K562 (cell line): ENCODE measurements around the gene TSEN34. TPM values are rescaled to one million over a fixed set of nuclear protein-coding genes. Genes with fewer than 3 reads are reported as not detected.

Experiments
- ATAC-seq: fragments of 200-7000 bp; cut with Tn5 transposase; 3 replicates; pipeline ENCODE4 v1.9.1; 2020; ENCODE audit warnings: moderate library complexity
- BruUV-seq: library from RNA; stranded (reverse); fragments of 400-500 nt; replicated peaks from 2 replicates; lab custom pipeline; 2021; lab: Mats Ljungman, UMichigan
- CTCF ChIA-PET: fragments of 300-600 bp; formaldehyde crosslinking; extraction: SDS; loops from one replicate; lab custom pipeline; 2021; ENCODE audit warnings: low intra/inter-chr PET ratio; lab: Yijun Ruan, JAX
- POLR2A ChIA-PET: fragments of 300-600, 350-650 bp; sonication (Branson Sonifier 250); formaldehyde crosslinking; extraction: SDS; loops from one replicate; lab custom pipeline; 2021; ENCODE audit warnings: antibody characterized with exemption, inconsistent platforms; lab: Yijun Ruan, JAX
- DNase-seq, 4 experiments: peaks; one replicate each; pipeline versions ENCODE4 v3.0.0 to v3.0.0-alpha.2; 2011 to 2018; ENCODE audit warnings: low spot score in 3 of 4, mixed read lengths in 3 of 4; ENCODE audit errors: extremely low read depth in 1 of 4
- FAIRE-seq: peaks from 2 replicates; lab custom pipeline; 2011; peaks lifted over from hg19 to GRCh38; lab: Jason Lieb, UNC
- H2AFZ ChIP-seq: 2 replicates; pipeline ENCODE4 v1.6.0; 2011; ENCODE audit warnings: low read depth, low read length, control low read depth, inconsistent platforms
- H3K27ac ChIP-seq: fragments of 200-600 bp; 3 replicates; pipeline ENCODE4 v1.8.0; 2011; ENCODE audit warnings: low read depth, mild to moderate bottlenecking, control low read depth, inconsistent platforms, low read length, moderate library complexity, mixed read lengths; ENCODE audit errors: extremely low read depth
- H3K27me3 ChIP-seq, 2 experiments: fragments of 300-600 bp in 1 of 2; 2 replicates in 1 of 2; 3 replicates in 1 of 2; pipeline versions ENCODE4 v1.6.0 to v1.8.0; 2011; ENCODE audit warnings: inconsistent platforms in 2 of 2, low read length in 2 of 2, mild to moderate bottlenecking in 1 of 2, mixed read lengths in 1 of 2, moderate library complexity in 1 of 2; ENCODE audit not compliant: control insufficient read depth in 2 of 2, insufficient read depth in 2 of 2
- H3K36me3 ChIP-seq: fragments of 300-600 bp; 3 replicates; pipeline ENCODE4 v1.8.0; 2011; ENCODE audit warnings: mild to moderate bottlenecking, low read length, inconsistent platforms; ENCODE audit not compliant: control insufficient read depth, insufficient read depth
- H3K4me1 ChIP-seq, 2 experiments: fragments of 200-600 bp in 1 of 2; replicated peaks in 1 of 2; 2 replicates in 1 of 2; 3 replicates in 1 of 2; pipeline versions ENCODE4 v1.5.1 to v1.8.0; 2011; ENCODE audit warnings: inconsistent platforms in 2 of 2, low read length in 2 of 2, mild to moderate bottlenecking in 1 of 2, mixed read lengths in 1 of 2, moderate library complexity in 1 of 2; ENCODE audit not compliant: control insufficient read depth in 2 of 2, insufficient read depth in 2 of 2
- H3K4me2 ChIP-seq: 2 replicates; pipeline ENCODE4 v1.6.1; 2011; ENCODE audit warnings: low read length, control low read depth, inconsistent platforms, mixed read lengths; ENCODE audit not compliant: insufficient read depth
- H3K4me3 ChIP-seq: fragments of 200-600 bp; sonication (generic), shearing (Covaris generic); 2 replicates; pipeline ENCODE4 v1.5.1; 2016; ENCODE audit warnings: control low read depth, inconsistent platforms
- H3K79me2 ChIP-seq: fragments of 200-600 bp; 3 replicates; pipeline ENCODE4 v1.8.0; 2011; ENCODE audit warnings: low read length, inconsistent platforms; ENCODE audit not compliant: control insufficient read depth, insufficient read depth
- H3K9ac ChIP-seq, 2 experiments: 2 replicates each; pipeline versions ENCODE4 v1.6.0 to v1.6.1; 2011; ENCODE audit warnings: low read depth in 2 of 2, low read length in 2 of 2, control low read depth in 1 of 2, inconsistent platforms in 1 of 2, mild to moderate bottlenecking in 1 of 2, mixed read lengths in 1 of 2; ENCODE audit not compliant: insufficient read depth in 1 of 2
- H3K9me1 ChIP-seq: one replicate; pipeline ENCODE4 v1.6.0; 2011; ENCODE audit warnings: inconsistent platforms, mild to moderate bottlenecking, low read length, moderate library complexity; ENCODE audit not compliant: control insufficient read depth, insufficient read depth
- H3K9me3 ChIP-seq: replicated peaks from 2 replicates; pipeline ENCODE4 v1.5.1; 2011; ENCODE audit warnings: low read depth, low read length, inconsistent platforms; ENCODE audit not compliant: control insufficient read depth, insufficient read depth
- H4K20me1 ChIP-seq: replicated peaks from 2 replicates; pipeline ENCODE4 v1.6.1; 2011; ENCODE audit warnings: low read length, inconsistent platforms, mixed read lengths; ENCODE audit not compliant: control insufficient read depth, insufficient read depth
- BRCA1 ChIP-seq, 2 experiments: fragments of 450-650 bp in 1 of 2; sonication (generic) in 1 of 2; formaldehyde crosslinking in 1 of 2; IDR thresholded peaks; 2 replicates each; pipeline versions ENCODE4 v1.5.0 to v1.6.1; 2017 to 2020; ENCODE audit warnings: mild to moderate bottlenecking in 1 of 2, missing genetic modification reagents in 1 of 2
- CBFB ChIP-seq: sonication (generic); formaldehyde crosslinking; IDR thresholded peaks from 2 replicates; pipeline ENCODE4 v1.4.0; 2020; ENCODE audit warnings: mild to moderate bottlenecking, missing genetic modification reagents
- CREB3L1 ChIP-seq: fragments of 450-650 bp; IDR thresholded peaks from 2 replicates; pipeline ENCODE4 v1.6.1; 2014; ENCODE audit warnings: low read depth, mild to moderate bottlenecking, moderate library complexity, borderline replicate concordance
- CREM ChIP-seq: IDR thresholded peaks from 2 replicates; pipeline ENCODE4 v1.6.1; 2014; ENCODE audit warnings: antibody characterized with exemption, low read depth
- FOXA3 ChIP-seq, 2 experiments: fragments of 450-650 bp in 1 of 2; sonication (generic) in 1 of 2; formaldehyde crosslinking; IDR thresholded peaks in 1 of 2; conservative IDR thresholded peaks in 1 of 2; 2 replicates each; pipeline versions ENCODE4 v1.4.0 to v1.8.0; 2020 to 2022; ENCODE audit warnings: mild to moderate bottlenecking in 2 of 2, missing genetic modification reagents in 1 of 2
- MECOM ChIP-seq: fragments of 250-450 bp; sonication (Bioruptor Pico); IDR thresholded peaks from 2 replicates; pipeline ENCODE4 v1.8.0; 2022; ENCODE audit warnings: inconsistent platforms
- NELFE ChIP-seq: IDR thresholded peaks from 2 replicates; pipeline ENCODE4 v1.6.1; 2011; ENCODE audit warnings: mild to moderate bottlenecking; ENCODE audit not compliant: insufficient read depth, insufficient read length
- RBM34 ChIP-seq: fragments of 200-400 bp; formaldehyde crosslinking; IDR thresholded peaks from 2 replicates; pipeline ENCODE4 v1.6.1; 2018; ENCODE audit warnings: low read length, borderline replicate concordance; ENCODE audit not compliant: insufficient read depth
- SIX5 ChIP-seq, 2 experiments: IDR thresholded peaks; 2 replicates each; pipeline ENCODE4 v1.6.1; 2011; ENCODE audit warnings: low read length in 2 of 2, borderline replicate concordance in 1 of 2, low read depth in 1 of 2, mild to moderate bottlenecking in 1 of 2, moderate library complexity in 1 of 2; ENCODE audit not compliant: insufficient read depth in 1 of 2
- SOX6 ChIP-seq: fragments of 450-650 bp; IDR thresholded peaks from 2 replicates; pipeline ENCODE4 v1.6.1; 2014; ENCODE audit warnings: mild to moderate bottlenecking
- ZNF124 ChIP-seq: sonication (generic); formaldehyde crosslinking; IDR thresholded peaks from 2 replicates; pipeline ENCODE4 v1.8.1; 2022; ENCODE audit warnings: missing genetic modification reagents
- ZNF431 ChIP-seq: sonication (generic); formaldehyde crosslinking; IDR thresholded peaks from 2 replicates; pipeline ENCODE4 v1.8.0; 2022; ENCODE audit warnings: mild to moderate bottlenecking, missing genetic modification reagents
- ZNF766 ChIP-seq: fragments of 200-800 bp; sonication (Bioruptor generic); conservative IDR thresholded peaks from 2 replicates; pipeline ENCODE4 v1.6.1; 2016; ENCODE audit warnings: missing genetic modification characterization, missing compliant biosample characterization
- ZNF79 ChIP-seq: fragments of 250-450 bp; sonication (Bioruptor Pico); IDR thresholded peaks from 2 replicates; pipeline ENCODE4 v1.4.0; 2020; ENCODE audit warnings: low read depth, mild to moderate bottlenecking, moderate library complexity
- WGBS: fragments of 100-300 bp; shearing (Covaris generic); methylation state at CpG from one replicate; pipeline ENCODE4 v1.1.6; 2016; ENCODE audit warnings: low coverage, mixed read lengths; ENCODE audit not compliant: insufficient coverage; ENCODE audit errors: missing lambda C conversion rate; 5-methylcytosine and 5-hydroxymethylcytosine counted together
- in situ Hi-C: fragments of 300-500 bp; cut with MboI; formaldehyde crosslinking; loops from 4 replicates; pipeline ENCODE4 v1.15.0; 2018; ENCODE audit warnings: inconsistent platforms, mixed read lengths
- intact Hi-C: fragments of 100-400 bp; cut with micrococcal nuclease; formaldehyde crosslinking; loops from 2 replicates; pipeline ENCODE4 v1.14.2; 2022
- polyA plus RNA-seq, 8 experiments: library from polyadenylated mRNA; depleted of rRNA in 4 of 8; stranded (reverse) in 5 of 8; unstranded in 3 of 8; fragments of >200 nt; fragmentation: Nextera tagmentation in 2 of 8; fragmentation: Illumina TruSeq in 1 of 8; extraction: Ambion mirVana in 2 of 8; extraction: Trizol in 1 of 8; gene quantifications; 2 replicates each; pipeline versions ENCODE4 v1.2.1 to v1.2.3, GENCODE V29; 2011 to 2014; ENCODE audit warnings: inconsistent platforms in 1 of 8, missing spikeins in 1 of 8
- total RNA-seq, 7 experiments: library from RNA; depleted of rRNA in 6 of 7; stranded (reverse); fragments of >200 nt in 6 of 7; fragmentation: Illumina TruSeq in 2 of 7; extraction: Trizol in 2 of 7; gene quantifications; 2 replicates each; pipeline versions ENCODE4 v1.2.1 to v1.2.3, GENCODE V29; 2011 to 2021; ENCODE audit warnings: low replicate concordance in 1 of 7
- TF ChIP-seq, protein P1 (sequence below): sonication (generic); formaldehyde crosslinking; IDR thresholded peaks from 2 replicates; pipeline ENCODE4 v1.8.1; 2023; ENCODE audit warnings: mild to moderate bottlenecking, missing genetic modification reagents, moderate library complexity
- TF ChIP-seq, protein P2 (sequence below), 2 experiments: fragments of 450-650 bp; conservative IDR thresholded peaks; 2 replicates each; pipeline ENCODE4 v1.6.1; 2017; ENCODE audit warnings: mild to moderate bottlenecking in 2 of 2, moderate library complexity in 2 of 2

TSEN34 gene
- total and polyA plus RNA-seq, 9 of the 15 experiments (the other 6 are each of a cell fraction or from before 2014, with no cell fraction given) = 3.1 to 57.6 (median 29.5) TPM

- H3K4me1 ChIP-seq = peaks cover 23 to 32% of the 10 kb centered on the region in 2 experiments
- H4K20me1 ChIP-seq = peaks cover 53% of the 10 kb centered on the region
- DNase-seq (peak in 1 of 4 experiments; percentile 31), FAIRE-seq (no peak), ATAC-seq (no peak; the same call in 2 of the 3 replicates)
- peaks cover 3% of the 10 kb centered on the region for H3K9me1 ChIP-seq
- H3K9ac ChIP-seq = peak overlapping the region; percentile 98 to 99
- no peaks in the 10 kb centered on the region for H3K9me3 ChIP-seq
- H3K36me3 ChIP-seq = peaks cover 58% of the 10 kb centered on the region
- H3K27ac ChIP-seq = peak overlapping the region; percentile 96
- WGBS = under 1% methylated on average over 24 of the region's 28 CpGs
- H3K4me3 ChIP-seq = peak overlapping the region; percentile 68
- no peaks in the 10 kb centered on the region for H3K27me3 ChIP-seq
- H3K4me2 ChIP-seq = peak overlapping the region; percentile 89
- TSS peak; percentile 68 for BruUV-seq
- peak overlapping the region; percentile 78 for H2AFZ ChIP-seq
- POLR2A ChIA-PET = interaction anchor here (0.6 to 5.3 kb wide), 19 partner anchors 10 to 260 kb away, joined by 3 to 206 read pairs (median 6); partner anchors contain the start of genes CNOT3, LENG1, MBOAT7 and PRPF31
- intact Hi-C loops = loop anchor here (2.0 kb wide), 1 partner anchor 64 kb away; the partner anchor contains the start of gene CNOT3
- CTCF ChIA-PET = no interaction called here
- in situ Hi-C loops = no loop called here
- peaks cover 59% of the 10 kb centered on the region for H3K79me2 ChIP-seq
- TF ChIP-seq FOXA3 (CRISPR knock-in tag; conservative IDR thresholded peaks at IDR 0.05 in 1 of 2, IDR thresholded peaks at IDR 0.05 in 1 of 2) (no peak), RBM34 (no peak), CREB3L1 (no peak), ZNF79 (CRISPR knock-in tag) (no peak), NELFE (no peak), ZNF766 (CRISPR knock-in tag) (peak; percentile 14; the same call in 1 of the 2 replicates), SOX6 (no peak), ZNF431 (no peak), BRCA1 (IDR thresholded peaks at IDR 0.05) (no peak), BRCA1 (CRISPR knock-in tag; IDR thresholded peaks at IDR 0.05) (0 out of 2 replicates have a peak, but pooled peaks have one; percentile 74), ZNF124 (CRISPR knock-in tag) (no peak), SIX5 (IDR thresholded peaks at IDR 0.05; ENCODE audit: borderline replicate concordance in 1 of 2, insufficient read depth in 1 of 2, low read depth in 1 of 2, low read length in 2 of 2) (no peak), CREM (no peak), MECOM (CRISPR knock-in tag) (no peak), CBFB (CRISPR knock-in tag) (no peak)
- TF ChIP-seq, protein P1, sequence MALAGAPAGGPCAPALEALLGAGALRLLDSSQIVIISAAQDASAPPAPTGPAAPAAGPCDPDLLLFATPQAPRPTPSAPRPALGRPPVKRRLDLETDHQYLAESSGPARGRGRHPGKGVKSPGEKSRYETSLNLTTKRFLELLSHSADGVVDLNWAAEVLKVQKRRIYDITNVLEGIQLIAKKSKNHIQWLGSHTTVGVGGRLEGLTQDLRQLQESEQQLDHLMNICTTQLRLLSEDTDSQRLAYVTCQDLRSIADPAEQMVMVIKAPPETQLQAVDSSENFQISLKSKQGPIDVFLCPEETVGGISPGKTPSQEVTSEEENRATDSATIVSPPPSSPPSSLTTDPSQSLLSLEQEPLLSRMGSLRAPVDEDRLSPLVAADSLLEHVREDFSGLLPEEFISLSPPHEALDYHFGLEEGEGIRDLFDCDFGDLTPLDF = no peak; the same call in 1 of the 2 replicates
- TF ChIP-seq, protein P2, sequence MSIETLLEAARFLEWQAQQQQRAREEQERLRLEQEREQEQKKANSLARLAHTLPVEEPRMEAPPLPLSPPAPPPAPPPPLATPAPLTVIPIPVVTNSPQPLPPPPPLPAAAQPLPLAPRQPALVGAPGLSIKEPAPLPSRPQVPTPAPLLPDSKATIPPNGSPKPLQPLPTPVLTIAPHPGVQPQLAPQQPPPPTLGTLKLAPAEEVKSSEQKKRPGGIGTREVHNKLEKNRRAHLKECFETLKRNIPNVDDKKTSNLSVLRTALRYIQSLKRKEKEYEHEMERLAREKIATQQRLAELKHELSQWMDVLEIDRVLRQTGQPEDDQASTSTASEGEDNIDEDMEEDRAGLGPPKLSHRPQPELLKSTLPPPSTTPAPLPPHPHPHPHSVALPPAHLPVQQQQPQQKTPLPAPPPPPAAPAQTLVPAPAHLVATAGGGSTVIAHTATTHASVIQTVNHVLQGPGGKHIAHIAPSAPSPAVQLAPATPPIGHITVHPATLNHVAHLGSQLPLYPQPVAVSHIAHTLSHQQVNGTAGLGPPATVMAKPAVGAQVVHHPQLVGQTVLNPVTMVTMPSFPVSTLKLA (conservative IDR thresholded peaks at IDR 0.05) = peak in 1 of 2 experiments; percentile 78; a peak in 2 of 4 replicates
Measured at GRCh38 chr19:54201172-54201701, 10.1 kb downstream of the TSEN34 start.
